ENCODE data around the gene YIPF3.

- no peak for TF ChIP-seq USF2 (CRISPR knock-in tag; IDR thresholded peaks at IDR 0.05)
- no peak for TF ChIP-seq ZNF317 (CRISPR knock-in tag; IDR thresholded peaks at IDR 0.05; ENCODE audit: borderline replicate concordance, low read depth)
- TF ChIP-seq CTCF (IDR thresholded peaks at IDR 0.05): no peak
- no peak for TF ChIP-seq NFATC4 (CRISPR knock-in tag; IDR thresholded peaks at IDR 0.05)
- TF ChIP-seq HMGXB4 (CRISPR knock-in tag; IDR thresholded peaks at IDR 0.05): no peak
- TF ChIP-seq NR1H2 (CRISPR knock-in tag; IDR thresholded peaks at IDR 0.05): no peak
Observed at GRCh38 chr6:43494321-43494720, 22.4 kb downstream of the YIPF3 start.

All from WTC11 (cell line).